ENCODE results near the gene NCS1. TPM values are rescaled to one million over a fixed set of nuclear protein-coding genes. Genes with fewer than 3 reads are reported as not detected.

The NCS1 gene
- total RNA-seq, 1 donor from 2014 or later, result 1.0 TPM

DNA sequence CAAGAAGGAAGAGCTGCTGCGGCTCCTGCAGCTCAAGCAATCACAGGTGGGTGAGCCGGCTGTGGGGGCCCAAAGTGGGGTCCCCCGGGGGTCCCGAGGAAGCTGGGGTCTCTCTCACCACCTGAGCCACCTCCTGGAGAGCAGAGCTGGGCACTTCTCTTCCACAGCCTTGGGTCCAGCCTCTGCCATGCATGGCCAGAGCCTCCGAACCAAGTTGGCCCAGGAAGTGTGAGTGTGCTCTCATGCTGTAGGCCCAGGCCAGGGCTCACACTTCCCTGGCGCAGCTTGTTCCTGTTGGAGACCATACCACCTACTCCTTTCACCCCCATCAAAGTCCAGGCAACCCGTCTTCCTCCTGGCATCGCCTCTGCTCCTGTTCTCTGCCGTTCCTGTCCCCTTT lies 113.1 kb downstream of the NCS1 start:
- intact Hi-C loops (cut with micrococcal nuclease), result no loop called here

DNA sequence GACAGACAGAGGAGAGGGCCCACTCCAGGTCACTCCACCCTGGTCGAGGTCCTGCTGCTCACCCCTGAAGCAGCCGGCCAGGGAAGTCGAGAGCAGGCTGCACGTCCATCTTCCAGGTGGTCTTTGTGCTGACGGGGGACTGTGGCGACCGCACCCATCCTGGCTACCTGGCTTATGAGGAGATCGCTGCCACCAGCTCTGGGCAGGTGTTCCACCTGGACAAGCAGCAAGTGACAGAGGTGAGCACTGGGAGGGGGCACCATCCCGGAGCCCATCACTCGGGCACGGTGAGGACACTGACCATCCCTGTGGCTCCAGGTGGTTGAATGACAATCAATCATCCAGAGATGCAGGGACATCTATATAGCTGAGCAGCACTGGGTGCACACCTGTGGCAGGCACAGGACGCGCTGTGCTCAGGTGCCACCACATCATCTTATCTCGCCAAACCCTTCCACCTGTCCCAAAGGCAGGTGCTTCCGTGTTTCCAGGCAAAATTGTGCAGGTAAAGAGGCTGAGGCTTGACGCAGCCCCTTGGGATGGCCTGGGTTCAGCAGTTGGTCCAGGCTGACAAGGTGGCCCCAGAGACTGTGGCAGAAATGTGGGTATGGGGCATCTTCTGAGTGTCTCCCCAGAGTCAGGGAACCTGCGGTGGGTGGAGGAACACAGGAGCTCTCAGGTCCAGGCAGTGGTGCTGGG lies 114.0 kb downstream of the NCS1 start:
- intact Hi-C loops (cut with micrococcal nuclease), result no loop called here

Other genes starting within 250 kb of the NCS1 start
- 157 and 161 TPM in 2 replicates for gene FNBP1, start 129.2 kb upstream of the NCS1 start, total RNA-seq
- 24.4 and 25.3 TPM in 2 replicates for gene GPR107, start 118.5 kb upstream of the NCS1 start, total RNA-seq
- gene HMCN2, start 93.4 kb downstream of the NCS1 start, total RNA-seq, result not detected in 2 replicates